LNCAP (cell line): ENCODE data around the gene TMEM62.

ENCODE experiments used
- TF ChIP-seq, protein P1 (sequence below): fragments of 450-650 bp; IDR thresholded peaks from 2 replicates; pipeline ENCODE4 v1.5.1; 2017; ENCODE audit warnings: mild to moderate bottlenecking

Gene TMEM62

DNA sequence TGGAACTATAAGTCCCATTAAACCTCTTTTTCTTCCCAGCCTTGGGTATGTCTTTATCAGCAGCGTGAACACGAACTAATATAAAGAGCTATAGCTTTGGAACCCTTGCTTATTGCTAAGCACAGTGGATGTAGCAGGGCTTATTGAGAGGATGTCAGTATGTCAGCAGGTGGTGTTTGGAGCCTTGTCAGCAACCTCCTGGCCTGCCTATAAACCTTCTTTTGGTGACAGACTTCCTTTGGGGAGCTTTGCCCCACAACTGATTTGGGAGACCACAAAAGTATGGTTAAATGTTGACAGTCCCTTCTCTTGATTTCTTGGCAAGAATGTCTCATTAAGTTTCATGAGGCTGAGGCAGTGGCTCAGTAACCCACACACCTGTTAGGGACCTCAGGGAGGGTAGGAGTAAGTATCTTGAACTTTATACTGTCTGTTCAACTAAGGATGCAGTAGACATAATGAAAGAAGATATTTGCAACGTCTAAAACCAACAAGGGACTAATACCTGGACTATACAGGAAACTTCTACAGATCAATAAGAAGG lies 66.6 kb downstream of the TMEM62 start:
- TF ChIP-seq, protein P1, sequence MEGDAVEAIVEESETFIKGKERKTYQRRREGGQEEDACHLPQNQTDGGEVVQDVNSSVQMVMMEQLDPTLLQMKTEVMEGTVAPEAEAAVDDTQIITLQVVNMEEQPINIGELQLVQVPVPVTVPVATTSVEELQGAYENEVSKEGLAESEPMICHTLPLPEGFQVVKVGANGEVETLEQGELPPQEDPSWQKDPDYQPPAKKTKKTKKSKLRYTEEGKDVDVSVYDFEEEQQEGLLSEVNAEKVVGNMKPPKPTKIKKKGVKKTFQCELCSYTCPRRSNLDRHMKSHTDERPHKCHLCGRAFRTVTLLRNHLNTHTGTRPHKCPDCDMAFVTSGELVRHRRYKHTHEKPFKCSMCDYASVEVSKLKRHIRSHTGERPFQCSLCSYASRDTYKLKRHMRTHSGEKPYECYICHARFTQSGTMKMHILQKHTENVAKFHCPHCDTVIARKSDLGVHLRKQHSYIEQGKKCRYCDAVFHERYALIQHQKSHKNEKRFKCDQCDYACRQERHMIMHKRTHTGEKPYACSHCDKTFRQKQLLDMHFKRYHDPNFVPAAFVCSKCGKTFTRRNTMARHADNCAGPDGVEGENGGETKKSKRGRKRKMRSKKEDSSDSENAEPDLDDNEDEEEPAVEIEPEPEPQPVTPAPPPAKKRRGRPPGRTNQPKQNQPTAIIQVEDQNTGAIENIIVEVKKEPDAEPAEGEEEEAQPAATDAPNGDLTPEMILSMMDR, result no peak

DNA sequence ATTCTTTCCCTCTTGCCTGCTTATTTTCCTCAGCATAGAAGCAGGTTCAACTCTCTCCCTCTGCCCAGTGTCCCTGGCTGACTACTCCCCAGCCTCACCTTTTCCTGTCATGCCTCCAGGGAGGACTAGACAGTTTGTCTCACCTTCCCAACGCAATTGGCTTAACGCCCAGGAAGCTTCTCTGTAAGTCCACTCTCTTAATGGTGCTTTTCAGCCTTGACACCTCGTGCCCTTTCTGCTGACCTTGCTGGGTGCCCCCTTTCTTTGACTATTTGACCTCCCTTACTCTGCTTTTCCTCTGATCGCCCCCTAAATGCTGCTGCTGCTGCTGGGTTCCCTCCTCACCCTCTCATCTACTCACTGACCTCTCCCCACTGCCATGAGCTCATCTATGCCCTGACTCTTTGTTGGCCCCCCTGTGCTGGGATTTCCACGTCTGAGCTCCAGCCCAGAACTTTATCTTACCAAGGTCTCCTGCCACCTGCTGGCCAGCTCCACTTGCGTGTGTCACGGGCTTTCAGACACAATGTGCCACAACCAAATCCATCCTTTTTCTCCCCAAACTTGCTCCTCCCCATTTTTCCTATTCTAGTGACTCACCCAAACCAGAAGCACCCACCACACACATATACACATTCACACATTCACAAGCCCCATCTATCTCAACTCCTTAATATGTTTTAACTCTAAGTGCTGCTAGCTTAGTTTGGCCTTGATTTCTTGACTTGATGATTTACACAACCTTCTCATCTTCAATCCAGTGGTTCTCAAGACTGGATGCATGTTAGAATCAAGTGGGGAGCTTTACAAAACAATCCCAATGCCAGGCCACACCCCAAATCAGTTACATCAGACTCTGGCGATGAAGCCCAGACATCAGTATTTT lies 70.9 kb downstream of the TMEM62 start:
- TF ChIP-seq, protein P1, result peak; percentile 78

DNA sequence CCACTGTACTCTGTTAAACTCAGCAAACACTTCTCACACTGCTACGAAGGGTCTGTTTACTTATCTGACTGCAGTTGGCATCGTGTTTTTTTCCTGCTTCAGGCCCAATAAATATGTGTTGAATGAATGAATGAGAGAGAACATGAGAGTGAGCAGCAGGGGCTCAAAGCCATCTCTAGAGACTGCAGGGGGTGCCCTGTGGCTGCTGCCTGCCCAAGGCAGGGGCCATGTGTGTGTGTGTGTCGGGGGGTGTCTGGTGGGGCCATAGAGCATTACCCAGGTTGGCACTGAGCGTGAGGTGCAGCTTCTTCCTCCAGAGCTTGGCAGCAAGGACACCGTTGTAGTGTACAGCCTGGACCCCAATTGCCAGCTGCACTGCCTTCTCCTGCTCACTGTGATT lies 72.7 kb downstream of the TMEM62 start:
- TF ChIP-seq, protein P1, result no peak

DNA sequence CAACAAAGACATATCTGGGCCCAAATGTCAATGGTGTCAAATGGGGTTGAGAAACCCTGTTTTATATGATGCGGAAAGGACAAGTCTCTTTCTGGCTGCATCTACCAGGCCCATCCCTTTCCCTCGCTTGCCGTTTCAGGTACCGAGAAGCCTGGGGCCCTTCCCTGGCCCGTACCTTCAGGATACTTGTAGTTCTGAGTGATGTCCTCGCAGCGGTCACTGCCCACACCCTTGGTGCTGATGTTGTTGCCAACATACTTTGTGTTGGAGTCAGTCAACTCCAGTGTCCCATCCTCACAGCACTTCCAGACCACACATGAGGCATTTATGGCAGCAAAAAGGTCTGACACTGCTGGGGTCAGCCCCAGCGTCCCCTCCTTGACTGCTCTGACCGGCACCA lies 73.6 kb downstream of the TMEM62 start:
- TF ChIP-seq, protein P1, result no peak

DNA sequence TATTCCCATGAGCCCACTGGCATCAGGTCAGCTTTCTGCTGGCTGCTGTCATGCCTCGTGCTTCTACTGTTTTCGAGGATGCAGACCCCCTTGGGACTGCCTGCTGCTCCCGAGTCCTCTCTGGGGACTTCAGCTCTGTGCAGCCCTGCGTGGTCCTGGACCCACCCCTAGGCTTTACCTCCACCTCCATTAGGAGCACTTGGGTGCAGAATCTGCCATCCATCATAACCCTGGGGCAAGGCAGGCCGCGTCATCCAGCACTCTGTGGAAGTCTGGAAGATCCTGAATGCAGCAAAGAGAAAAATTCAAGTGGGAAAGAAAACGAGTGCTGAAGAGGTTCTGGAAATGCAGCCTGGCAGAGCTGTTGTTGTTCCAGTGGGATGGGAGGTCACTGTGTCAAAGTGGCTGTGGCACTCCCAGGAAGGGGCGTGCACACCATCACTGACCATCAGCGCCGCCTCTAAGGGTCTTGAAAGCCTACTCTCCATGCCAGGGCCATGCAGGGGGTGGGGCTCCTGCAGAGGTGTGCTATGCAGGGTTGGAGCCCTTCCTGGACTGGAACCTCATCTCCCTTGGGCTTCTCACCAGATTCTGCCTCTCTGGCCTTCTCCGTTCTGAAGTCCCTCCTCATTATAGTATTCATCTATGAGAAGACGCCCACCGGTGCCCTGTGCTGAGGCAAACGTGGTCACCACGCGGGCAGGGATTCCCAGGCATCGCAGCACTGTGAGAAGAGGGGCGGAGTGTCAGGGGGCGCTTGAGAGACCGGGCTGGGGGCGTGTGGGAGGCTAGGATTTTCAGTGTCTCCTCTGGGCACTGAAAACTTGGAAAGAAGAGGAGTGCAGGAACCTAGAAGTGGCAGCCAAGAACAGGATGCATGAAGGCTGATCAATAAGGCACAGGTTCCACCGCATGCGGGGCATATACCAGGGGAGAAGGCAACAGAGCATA lies 74.9 kb downstream of the TMEM62 start:
- TF ChIP-seq, protein P1, result no peak

DNA sequence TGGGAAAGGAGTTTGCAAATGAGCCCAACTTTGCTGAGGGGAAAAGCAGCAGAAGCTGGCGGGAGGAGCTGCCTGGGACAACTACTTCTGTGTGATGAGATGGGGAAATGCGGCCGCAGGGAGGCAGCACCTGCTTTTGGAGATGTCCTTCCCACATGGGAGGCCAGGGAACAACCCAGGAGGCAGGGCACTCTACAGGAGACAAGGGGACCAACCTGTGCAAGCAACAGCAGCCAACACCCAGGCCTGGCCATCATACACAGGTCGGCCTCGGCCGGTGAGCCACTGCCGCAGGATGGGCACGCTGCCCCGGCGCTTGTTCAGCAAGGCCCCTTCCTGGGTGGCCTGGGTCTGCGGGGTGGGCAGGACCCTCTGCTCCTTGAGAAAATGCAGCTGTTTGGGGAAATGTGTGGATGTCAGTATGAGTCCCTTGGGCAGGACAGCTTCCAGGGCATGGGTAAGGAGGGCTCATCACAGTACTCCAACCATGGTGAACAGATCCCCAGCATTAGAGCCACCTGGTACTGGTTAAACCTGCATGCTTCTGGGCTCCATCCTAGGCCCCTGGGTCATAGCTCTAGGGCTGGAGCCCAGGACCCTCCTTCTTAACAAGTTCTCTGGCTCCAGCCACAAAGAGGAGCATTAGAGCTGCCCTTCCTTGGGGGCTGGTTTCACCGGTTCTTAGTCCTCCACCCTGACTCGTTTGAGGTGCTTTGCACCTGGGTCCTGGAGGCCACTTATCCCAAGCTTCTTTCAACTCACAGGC lies 75.9 kb downstream of the TMEM62 start:
- TF ChIP-seq, protein P1, result no peak
